Lung (tissue), 12 donors: ENCODE results near the gene AVEN. TPM values are rescaled to one million over a fixed set of nuclear protein-coding genes. Genes with fewer than 3 reads are reported as not detected.

ENCODE experiments used
- ATAC-seq: fragments of 200-7000 bp; cut with Tn5 transposase; one replicate; pipeline ENCODE4 v1.9.1; 2020; ENCODE audit warnings: moderate number of reproducible peaks; ENCODE audit not compliant: insufficient read depth, low FRiP score
- DNase-seq, 3 donors: peaks; one replicate each; pipeline ENCODE4 v3.0.0-alpha.2; 2013 to 2017
- H3K27ac ChIP-seq, 2 donors: one replicate each; pipeline ENCODE4 v1.5.1; 2013; ENCODE audit warnings: mild to moderate bottlenecking in 2 of 2, moderate library complexity in 2 of 2, control low read depth in 1 of 2, inconsistent platforms in 1 of 2, low read depth in 1 of 2, low read length in 1 of 2
- H3K27me3 ChIP-seq, 3 donors: one replicate each; pipeline ENCODE4 v1.5.1; 2013; ENCODE audit warnings: low read length in 2 of 3; ENCODE audit not compliant: control insufficient read depth in 3 of 3, insufficient read depth in 3 of 3
- H3K36me3 ChIP-seq, 4 donors: one replicate each; pipeline ENCODE4 v1.5.1; 2013; ENCODE audit warnings: low read length in 4 of 4, mild to moderate bottlenecking in 1 of 4, moderate library complexity in 1 of 4; ENCODE audit not compliant: control insufficient read depth in 4 of 4, insufficient read depth in 4 of 4
- H3K4me1 ChIP-seq, 5 donors: one replicate each; pipeline ENCODE4 v1.5.1; 2013; ENCODE audit warnings: low read length in 5 of 5, mild to moderate bottlenecking in 2 of 5, moderate library complexity in 1 of 5; ENCODE audit not compliant: control insufficient read depth in 5 of 5, insufficient read depth in 5 of 5
- H3K4me3 ChIP-seq: one replicate; pipeline ENCODE4 v1.5.1; 2013; ENCODE audit warnings: mild to moderate bottlenecking, control low read depth, moderate library complexity
- H3K9ac ChIP-seq, 2 donors: one replicate each; pipeline ENCODE4 v1.5.1; 2013; ENCODE audit warnings: low read length in 2 of 2, control low read depth in 1 of 2; ENCODE audit not compliant: insufficient read depth in 1 of 2
- H3K9me3 ChIP-seq, 4 donors: one replicate each; pipeline ENCODE4 v1.5.1; 2013; ENCODE audit warnings: low read length in 3 of 4, mild to moderate bottlenecking in 1 of 4, moderate library complexity in 1 of 4; ENCODE audit not compliant: control insufficient read depth in 4 of 4, insufficient read depth in 3 of 4
- whole genome bisulfite sequencing, 2 donors: extraction: QIAGEN DNeasy Blood & Tissue Kit; methylation state at CpG; one replicate each; pipeline ENCODE4 v1.1.7; 2013; 5-methylcytosine and 5-hydroxymethylcytosine counted together
- polyA plus RNA-seq, 2 donors: library from polyadenylated mRNA; stranded (reverse); fragments of 200-250 nt; gene quantifications; one replicate each; pipeline ENCODE4 v1.2.1, GENCODE V29; 2013
- total RNA-seq, 2 donors: library from RNA; depleted of rRNA in 1 of 2; stranded (reverse); fragments of >200 nt in 1 of 2; gene quantifications; one replicate each; pipeline ENCODE4 v1.2.1, GENCODE V29; 2014 to 2021
- TF ChIP-seq, protein P1 (sequence below): IDR thresholded peaks from 2 replicates; pipeline ENCODE4 v1.5.1; 2012; ENCODE audit warnings: mild to moderate bottlenecking; ENCODE audit errors: control extremely low read depth, extremely low read depth
- donor health status: control.
- donor health status: control.
- donor health status: Bipolar disorder and iron deficiency.
- donor health status: healthy.
- donor health status: DM: yes; HTN: yes; CAD: no.

AVEN gene
- total and polyA plus RNA-seq, 4 donors: 7.5 to 9.3 (median 8.9) TPM

DNA sequence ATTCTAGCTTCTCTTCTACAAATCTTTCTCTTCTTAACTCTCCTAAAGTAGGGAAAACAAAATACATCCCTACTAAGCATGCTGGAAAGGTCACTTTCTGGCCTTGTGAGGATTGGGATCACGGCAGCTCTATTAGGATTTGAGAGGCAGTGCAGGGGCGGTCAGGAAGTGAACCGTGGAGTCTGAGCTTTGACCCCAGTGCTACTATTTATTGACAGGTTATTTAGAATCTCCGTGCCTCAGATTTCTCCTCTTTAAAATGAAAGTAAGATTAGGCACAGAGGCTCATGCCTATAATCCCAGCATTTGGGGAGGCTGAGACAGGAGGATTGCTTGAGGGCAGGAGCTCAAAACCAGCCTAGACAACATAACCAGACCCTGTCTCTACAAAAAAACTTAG lies 112.7 kb downstream of the AVEN start:
- Histone ChIP-seq H3K27me3 (no peaks in the 10 kb centered on the region), H3K27ac (no peak overlapping the region), H3K4me3 (no peak overlapping the region), H3K9me3 (no peaks in the 10 kb centered on the region), H3K9ac (no peak overlapping the region), H3K4me1 (peaks cover 0 to 1% (median 0%) of the 10 kb centered on the region in 5 donors), H3K36me3 (no peaks in the 10 kb centered on the region)
- no peak for DNase-seq
- WGBS, 2 donors: 86 to 90% methylated on average over 4 of the region's 4 CpGs
- ATAC-seq: no peak
- TF ChIP-seq, protein P1, sequence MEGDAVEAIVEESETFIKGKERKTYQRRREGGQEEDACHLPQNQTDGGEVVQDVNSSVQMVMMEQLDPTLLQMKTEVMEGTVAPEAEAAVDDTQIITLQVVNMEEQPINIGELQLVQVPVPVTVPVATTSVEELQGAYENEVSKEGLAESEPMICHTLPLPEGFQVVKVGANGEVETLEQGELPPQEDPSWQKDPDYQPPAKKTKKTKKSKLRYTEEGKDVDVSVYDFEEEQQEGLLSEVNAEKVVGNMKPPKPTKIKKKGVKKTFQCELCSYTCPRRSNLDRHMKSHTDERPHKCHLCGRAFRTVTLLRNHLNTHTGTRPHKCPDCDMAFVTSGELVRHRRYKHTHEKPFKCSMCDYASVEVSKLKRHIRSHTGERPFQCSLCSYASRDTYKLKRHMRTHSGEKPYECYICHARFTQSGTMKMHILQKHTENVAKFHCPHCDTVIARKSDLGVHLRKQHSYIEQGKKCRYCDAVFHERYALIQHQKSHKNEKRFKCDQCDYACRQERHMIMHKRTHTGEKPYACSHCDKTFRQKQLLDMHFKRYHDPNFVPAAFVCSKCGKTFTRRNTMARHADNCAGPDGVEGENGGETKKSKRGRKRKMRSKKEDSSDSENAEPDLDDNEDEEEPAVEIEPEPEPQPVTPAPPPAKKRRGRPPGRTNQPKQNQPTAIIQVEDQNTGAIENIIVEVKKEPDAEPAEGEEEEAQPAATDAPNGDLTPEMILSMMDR: no peak

DNA sequence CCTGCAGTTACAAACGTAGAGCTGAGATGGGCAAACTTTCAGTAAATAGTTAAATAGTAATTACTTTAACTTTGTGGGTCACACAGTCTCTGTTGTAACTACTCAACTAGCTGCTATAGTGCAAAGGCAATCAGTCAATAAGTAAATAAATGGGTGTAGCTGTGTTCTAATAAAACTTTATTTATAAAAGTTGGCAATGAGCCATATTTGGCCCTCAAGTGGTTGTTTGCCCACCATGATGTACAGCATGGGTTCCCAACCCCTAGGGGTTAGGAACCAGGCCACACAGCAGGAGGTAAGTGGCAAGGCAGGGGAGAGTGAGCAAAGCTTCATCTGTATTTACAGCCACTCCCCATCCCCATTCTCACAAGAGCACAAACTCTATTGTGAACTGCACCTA lies 115.6 kb downstream of the AVEN start:
- WGBS, 2 donors: 91% methylated on average over 1 of the region's 1 CpG
- peaks cover 0 to 2% (median 0%) of the 10 kb centered on the region in 5 donors for H3K4me1 ChIP-seq
- H3K4me3 ChIP-seq: no peak overlapping the region
- TF ChIP-seq, protein P1: no peak
- no peaks in the 10 kb centered on the region for H3K9me3 ChIP-seq
- no peaks in the 10 kb centered on the region for H3K27me3 ChIP-seq
- H3K27ac ChIP-seq: no peak overlapping the region
- H3K36me3 ChIP-seq: no peaks in the 10 kb centered on the region
- DNase-seq (no peak), ATAC-seq (no peak)
- no peak overlapping the region for H3K9ac ChIP-seq

DNA sequence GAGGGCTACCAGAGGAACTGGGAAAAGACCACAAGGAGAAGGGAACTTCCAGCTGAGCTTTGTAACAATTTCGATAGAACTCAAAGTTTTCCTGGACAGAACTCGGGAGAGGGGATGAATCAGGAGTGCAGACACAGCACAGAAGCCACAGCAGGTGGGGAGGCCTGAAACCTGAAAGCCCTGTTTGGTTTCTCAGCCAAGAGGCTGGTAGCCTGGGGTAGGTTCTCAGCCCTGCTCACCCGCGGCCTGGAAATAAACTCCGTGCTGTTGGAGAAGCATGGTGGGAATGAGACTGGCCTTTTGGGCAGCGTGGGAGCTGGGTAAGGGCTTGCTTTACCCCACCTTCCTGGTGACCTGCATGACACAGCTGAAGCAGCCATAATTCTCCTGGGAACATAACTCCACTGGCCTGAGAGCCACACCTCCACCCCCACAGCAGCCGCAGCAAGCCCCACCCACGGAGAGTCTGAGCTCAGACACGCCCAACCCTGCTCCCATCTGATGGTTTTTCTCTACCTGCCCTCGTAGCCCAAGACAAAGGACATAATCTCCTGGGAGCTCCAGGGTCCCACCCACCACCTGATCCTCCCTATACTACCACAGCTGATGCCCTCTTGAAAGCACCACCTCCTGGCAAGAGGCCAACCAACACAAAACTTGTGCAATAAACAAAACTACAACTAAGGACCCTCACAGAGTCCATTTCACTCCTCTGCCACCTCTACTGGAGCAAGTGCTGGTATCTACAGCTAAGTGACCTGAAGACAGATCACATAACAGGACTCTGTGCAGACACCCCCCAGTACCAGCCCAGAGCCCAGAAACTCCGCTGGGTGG lies 123.2 kb downstream of the AVEN start:
- Histone ChIP-seq H3K9me3 (no peaks in the 10 kb centered on the region), H3K36me3 (no peaks in the 10 kb centered on the region), H3K4me1 (peaks cover 0 to 2% (median 0%) of the 10 kb centered on the region in 5 donors), H3K9ac (no peak overlapping the region), H3K27ac (no peak overlapping the region), H3K27me3 (no peaks in the 10 kb centered on the region), H3K4me3 (no peak overlapping the region)
- 86 to 91% methylated on average over 11 of the region's 11 CpGs for WGBS, 2 donors
- ATAC-seq (no peak), DNase-seq (no peak)
- TF ChIP-seq, protein P1: no peak
